Measurements from ENCODE around the gene AKR7A2. TPM values are rescaled to one million over a fixed set of nuclear protein-coding genes. Genes with fewer than 3 reads are reported as not detected.

AKR7A2 gene
- total and polyA plus RNA-seq, 9 of the 15 experiments (the other 6 are each of a cell fraction or from before 2014, with no cell fraction given) = 2.0 to 78.4 (median 49.4) TPM

- no peak for TF ChIP-seq HES1 (IDR thresholded peaks at IDR 0.05; ENCODE audit: low read depth)
- no peak for TF ChIP-seq DDX20 (tag; IDR thresholded peaks at IDR 0.05; ENCODE audit: low read depth)
- 0 out of 2 replicates have a peak, but pooled peaks have one; percentile 63 for TF ChIP-seq LARP7 (IDR thresholded peaks at IDR 0.05)
- TF ChIP-seq YBX1 (IDR thresholded peaks at IDR 0.05) = 0 out of 2 replicates have a peak, but pooled peaks have one; percentile 38
- peak; percentile 32 for TF ChIP-seq KDM5B (IDR thresholded peaks at IDR 0.05; ENCODE audit: insufficient replicate concordance, low read depth, low read length)
- TF ChIP-seq SMC3 (conservative IDR thresholded peaks at IDR 0.05; ENCODE audit: insufficient read depth, low read depth, low read length) = no peak
- TF ChIP-seq IRF1 (CRISPR knock-in tag; IDR thresholded peaks at IDR 0.05; ENCODE audit: borderline replicate concordance) = no peak
- 0 out of 2 replicates have a peak, but pooled peaks have one; percentile 14 for TF ChIP-seq SMARCE1 (IDR thresholded peaks at IDR 0.05)
- no peak for TF ChIP-seq ESRRB (CRISPR knock-in tag; IDR thresholded peaks at IDR 0.05; ENCODE audit: borderline replicate concordance)
- TF ChIP-seq ZBTB9 (CRISPR knock-in tag; IDR thresholded peaks at IDR 0.05) = no peak
- TF ChIP-seq TAF15 (IDR thresholded peaks at IDR 0.05; ENCODE audit: low read depth, low read length) = no peak
- TF ChIP-seq, protein P1, sequence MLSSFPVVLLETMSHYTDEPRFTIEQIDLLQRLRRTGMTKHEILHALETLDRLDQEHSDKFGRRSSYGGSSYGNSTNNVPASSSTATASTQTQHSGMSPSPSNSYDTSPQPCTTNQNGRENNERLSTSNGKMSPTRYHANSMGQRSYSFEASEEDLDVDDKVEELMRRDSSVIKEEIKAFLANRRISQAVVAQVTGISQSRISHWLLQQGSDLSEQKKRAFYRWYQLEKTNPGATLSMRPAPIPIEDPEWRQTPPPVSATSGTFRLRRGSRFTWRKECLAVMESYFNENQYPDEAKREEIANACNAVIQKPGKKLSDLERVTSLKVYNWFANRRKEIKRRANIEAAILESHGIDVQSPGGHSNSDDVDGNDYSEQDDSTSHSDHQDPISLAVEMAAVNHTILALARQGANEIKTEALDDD (IDR thresholded peaks at IDR 0.05) = no peak
- TF ChIP-seq SFPQ (IDR thresholded peaks at IDR 0.05; ENCODE audit: low read depth, low read length) = no peak
- TF ChIP-seq POLR3A (IDR thresholded peaks at IDR 0.05; ENCODE audit: borderline replicate concordance, extremely low read depth, insufficient read depth, insufficient read length) = no peak
- TF ChIP-seq SNIP1 (IDR thresholded peaks at IDR 0.05; ENCODE audit: low read depth) = peak; percentile 66; the same call in 1 of the 2 replicates
- TF ChIP-seq ZNF639 (CRISPR knock-in tag; conservative IDR thresholded peaks at IDR 0.05 in 1 of 2, IDR thresholded peaks at IDR 0.05 in 1 of 2) = no peak
- no peak for TF ChIP-seq RBM22 (IDR thresholded peaks at IDR 0.05; ENCODE audit: low read depth, low read length, poor library complexity, severe bottlenecking)
These were observed 1.1 kb upstream of the AKR7A2 start (continued) for GRCh38 chr1:19312782-19313635.

Data from K562 (cell line).